Esophagus muscularis mucosa (tissue), 4 donors: ENCODE data around the gene TBC1D21. TPM values are rescaled to one million over a fixed set of nuclear protein-coding genes. Genes with fewer than 3 reads are reported as not detected.

Source experiments
- DNase-seq: peaks from one replicate; pipeline ENCODE4 v3.0.0-alpha.2; 2017; ENCODE audit errors: extremely low spot score
- H3K27ac ChIP-seq, 4 donors: fragments of 200-600 bp; sonication (generic); replicated peaks in 1 of 4; 1 replicate in 3 of 4; 2 replicates in 1 of 4; pipeline ENCODE4 v1.5.1; 2016 to 2019; ENCODE audit warnings: mild to moderate bottlenecking in 1 of 4
- H3K27me3 ChIP-seq, 4 donors: fragments of 200-600 bp; sonication (generic); one replicate each; pipeline versions ENCODE4 v1.5.1 to v1.6.0; 2016 to 2019
- H3K36me3 ChIP-seq, 4 donors: fragments of 200-600 bp; sonication (generic); one replicate each; pipeline ENCODE4 v1.5.1; 2016 to 2019
- H3K4me1 ChIP-seq, 4 donors: fragments of 200-600 bp; sonication (generic); one replicate each; pipeline ENCODE4 v1.5.1; 2016 to 2019
- H3K4me3 ChIP-seq, 4 donors: fragments of 200-600 bp; sonication (generic); 1 replicate in 2 of 4; 2 replicates in 2 of 4; pipeline ENCODE4 v1.5.1; 2016 to 2019; ENCODE audit warnings: mild to moderate bottlenecking in 4 of 4, moderate library complexity in 1 of 4
- H3K9me3 ChIP-seq, 4 donors: fragments of 200-600 bp; sonication (generic); 1 replicate in 3 of 4; 2 replicates in 1 of 4; pipeline ENCODE4 v1.5.1; 2016 to 2019
- CTCF ChIP-seq, 3 experiments: fragments of 200-600 bp in 2 of 3; fragments of 450-650 bp in 1 of 3; sonication (generic) in 2 of 3; IDR thresholded peaks; one replicate each; pipeline ENCODE4 v1.5.1; 2017 to 2019; ENCODE audit warnings: antibody characterized with exemption in 3 of 3, mild to moderate bottlenecking in 2 of 3, moderate library complexity in 1 of 3
- EP300 ChIP-seq: sonication (generic); formaldehyde crosslinking; IDR thresholded peaks from one replicate; pipeline ENCODE4 v1.6.1; 2017; ENCODE audit warnings: antibody characterized with exemption
- POLR2A ChIP-seq: fragments of 450-650 bp; IDR thresholded peaks from one replicate; pipeline ENCODE4 v1.6.1; 2017; ENCODE audit warnings: antibody characterized with exemption, moderate library complexity, mild to moderate bottlenecking, low read depth
- POLR2AphosphoS5 ChIP-seq, 2 donors: sonication (generic); formaldehyde crosslinking; IDR thresholded peaks; one replicate each; pipeline ENCODE4 v1.6.1; 2017; ENCODE audit warnings: antibody characterized with exemption in 2 of 2
- WGBS: methylation state at CpG from one replicate; pipeline ENCODE4 v1.1.5; 2018; 5-methylcytosine and 5-hydroxymethylcytosine counted together
- intact Hi-C: fragments of 100-400 bp; cut with DNase I; formaldehyde crosslinking; loops from one replicate; pipeline ENCODE4 v1.15.1; 2023
- total RNA-seq, 4 donors: library from RNA; depleted of rRNA; stranded (reverse); fragments of >200 nt; gene quantifications; one replicate each; pipeline versions ENCODE4 v1.1.0 to v1.2.1, GENCODE V29; 2016

Gene TBC1D21
- total RNA-seq, 4 donors from 2014 or later = not detected

DNA sequence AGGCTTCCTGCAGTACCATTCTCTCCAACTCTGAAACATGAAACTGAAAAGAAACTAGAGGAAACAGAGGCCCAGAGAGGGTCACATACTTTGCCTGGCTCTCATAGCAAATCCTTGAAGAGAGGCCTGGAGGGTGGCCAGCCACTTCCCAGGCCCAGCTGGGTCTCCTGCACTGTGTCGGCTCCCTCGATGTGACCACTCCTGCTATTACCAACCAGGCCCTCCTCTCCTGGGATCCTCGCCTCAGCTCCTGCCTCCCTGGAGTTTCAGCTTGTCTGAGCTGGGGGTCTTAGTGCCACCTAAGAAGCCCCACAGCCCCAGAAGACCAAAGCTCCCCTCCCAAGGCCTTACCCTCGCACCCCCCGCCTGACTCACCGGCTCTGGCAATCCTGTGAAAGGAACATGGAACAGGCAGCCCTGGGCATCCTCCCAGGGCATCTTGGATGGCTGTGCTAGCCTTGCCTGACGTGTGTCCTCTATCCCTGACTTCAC lies 57.5 kb downstream of the TBC1D21 start:
- no peaks in the 10 kb centered on the region for H3K9me3 ChIP-seq
- intact Hi-C loops = no loop called here
- 74% methylated on average over 6 of the region's 7 CpGs for WGBS
- H3K36me3 ChIP-seq = peaks cover 0 to 20% (median 3%) of the 10 kb centered on the region in 4 donors
- TF ChIP-seq EP300 = no peak
- no peak for TF ChIP-seq POLR2A
- no peak for TF ChIP-seq CTCF (IDR thresholded peaks at IDR 0.05)
- TF ChIP-seq POLR2AphosphoS5 (IDR thresholded peaks at IDR 0.05) = no peak
- H3K27me3 ChIP-seq = peaks cover 0 to 33% (median 0%) of the 10 kb centered on the region in 4 donors
- H3K27ac ChIP-seq = peak overlapping the region; percentile 21 to 68 (median 26)
- no peak for DNase-seq
- H3K4me1 ChIP-seq = peaks cover 31 to 91% (median 73%) of the 10 kb centered on the region in 4 donors
- H3K4me3 ChIP-seq = no peak overlapping the region

DNA sequence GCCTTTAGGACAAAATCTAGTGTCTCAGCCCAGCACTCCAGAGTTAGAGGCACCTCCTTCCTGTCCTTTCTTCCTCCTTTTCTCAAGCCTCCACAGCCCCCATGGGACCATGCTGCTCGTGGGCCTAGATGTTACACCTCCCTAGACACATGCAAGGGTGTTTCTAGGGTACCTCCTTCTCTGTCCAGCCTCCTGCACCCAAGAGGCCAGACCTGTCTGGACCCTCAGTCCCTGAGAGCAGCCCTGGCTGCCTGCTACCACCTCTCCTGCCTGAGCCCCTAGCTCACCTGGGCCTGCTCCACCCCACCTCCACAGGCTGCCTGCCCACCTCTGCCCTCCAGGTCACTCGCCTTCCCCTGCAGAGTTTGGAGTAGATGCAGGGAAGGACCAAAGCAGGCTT lies 58.1 kb downstream of the TBC1D21 start:
- Histone ChIP-seq H3K4me3 (no peak overlapping the region), H3K36me3 (peaks cover 0 to 20% (median 3%) of the 10 kb centered on the region in 4 donors), H3K9me3 (no peaks in the 10 kb centered on the region), H3K4me1 (peaks cover 25 to 91% (median 73%) of the 10 kb centered on the region in 4 donors), H3K27ac (peak overlapping the region in 2 of 4 donors; percentile 21 to 68), H3K27me3 (peaks cover 0 to 33% (median 0%) of the 10 kb centered on the region in 4 donors)
- intact Hi-C loops = no loop called here
- no peak for TF ChIP-seq EP300
- TF ChIP-seq CTCF (IDR thresholded peaks at IDR 0.05) = no peak
- DNase-seq = no peak
- whole genome bisulfite sequencing = 68% methylated on average over 2 of the region's 2 CpGs

- Histone ChIP-seq H3K9me3 (no peaks in the 10 kb centered on the region), H3K27me3 (peaks cover 0 to 23% (median 0%) of the 10 kb centered on the region in 4 donors), H3K4me1 (peaks cover 18 to 91% (median 70%) of the 10 kb centered on the region in 4 donors), H3K4me3 (no peak overlapping the region), H3K36me3 (peaks cover 0 to 20% (median 3%) of the 10 kb centered on the region in 4 donors), H3K27ac (no peak overlapping the region)
- no peak for DNase-seq
- WGBS = 59% methylated on average over 6 of the region's 6 CpGs
- no peak for TF ChIP-seq CTCF (IDR thresholded peaks at IDR 0.05)
- no peak for TF ChIP-seq POLR2AphosphoS5 (IDR thresholded peaks at IDR 0.05)
- TF ChIP-seq EP300 = no peak
- TF ChIP-seq POLR2A = no peak
- intact Hi-C loops = no loop called here
Observed at GRCh38 chr15:73932381-73933191, 59.2 kb downstream of the TBC1D21 start.

- DNase-seq = no peak
- H3K27ac ChIP-seq = no peak overlapping the region
- H3K9me3 ChIP-seq = no peaks in the 10 kb centered on the region
- peaks cover 0 to 16% (median 0%) of the 10 kb centered on the region in 4 donors for H3K27me3 ChIP-seq
- no peak overlapping the region for H3K4me3 ChIP-seq
- H3K36me3 ChIP-seq = peaks cover 0 to 20% (median 3%) of the 10 kb centered on the region in 4 donors
- peaks cover 9 to 80% (median 58%) of the 10 kb centered on the region in 4 donors for H3K4me1 ChIP-seq
- intact Hi-C loops = no loop called here
- TF ChIP-seq POLR2A = no peak
- no peak for TF ChIP-seq EP300
- no peak for TF ChIP-seq CTCF (IDR thresholded peaks at IDR 0.05)
- 92% methylated on average over 7 of the region's 7 CpGs for WGBS
Observed at GRCh38 chr15:73934281-73934680, 60.9 kb downstream of the TBC1D21 start.
